Measurements from ENCODE around the gene PROK1. TPM values are rescaled to one million over a fixed set of nuclear protein-coding genes. Genes with fewer than 3 reads are reported as not detected.

The PROK1 gene
- total RNA-seq, 1 experiment from 2014 or later = not detected

DNA sequence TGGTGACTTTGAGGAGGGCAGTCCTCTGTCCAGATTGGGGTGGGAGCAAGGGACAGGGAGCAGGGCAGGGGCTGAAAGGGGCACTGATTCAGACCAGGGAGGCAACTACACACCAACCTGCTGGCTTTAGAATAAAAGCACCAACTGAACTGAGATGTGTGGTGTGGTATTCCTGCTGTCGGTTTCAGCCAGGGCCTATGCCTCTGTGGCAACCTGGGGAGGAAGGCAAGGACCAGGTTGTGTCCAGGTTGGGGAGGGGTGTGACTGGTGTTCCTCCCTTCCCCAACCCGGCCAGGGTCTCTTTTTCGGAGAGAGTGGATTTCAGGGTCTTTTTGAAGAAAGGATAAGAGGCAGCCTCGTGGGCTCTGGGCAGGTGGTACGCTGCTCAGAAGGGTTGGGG is 6.3 kb downstream of the PROK1 start:
- BruUV-seq (replicated peaks) = no TSS peak
- TF ChIP-seq, protein P1, sequence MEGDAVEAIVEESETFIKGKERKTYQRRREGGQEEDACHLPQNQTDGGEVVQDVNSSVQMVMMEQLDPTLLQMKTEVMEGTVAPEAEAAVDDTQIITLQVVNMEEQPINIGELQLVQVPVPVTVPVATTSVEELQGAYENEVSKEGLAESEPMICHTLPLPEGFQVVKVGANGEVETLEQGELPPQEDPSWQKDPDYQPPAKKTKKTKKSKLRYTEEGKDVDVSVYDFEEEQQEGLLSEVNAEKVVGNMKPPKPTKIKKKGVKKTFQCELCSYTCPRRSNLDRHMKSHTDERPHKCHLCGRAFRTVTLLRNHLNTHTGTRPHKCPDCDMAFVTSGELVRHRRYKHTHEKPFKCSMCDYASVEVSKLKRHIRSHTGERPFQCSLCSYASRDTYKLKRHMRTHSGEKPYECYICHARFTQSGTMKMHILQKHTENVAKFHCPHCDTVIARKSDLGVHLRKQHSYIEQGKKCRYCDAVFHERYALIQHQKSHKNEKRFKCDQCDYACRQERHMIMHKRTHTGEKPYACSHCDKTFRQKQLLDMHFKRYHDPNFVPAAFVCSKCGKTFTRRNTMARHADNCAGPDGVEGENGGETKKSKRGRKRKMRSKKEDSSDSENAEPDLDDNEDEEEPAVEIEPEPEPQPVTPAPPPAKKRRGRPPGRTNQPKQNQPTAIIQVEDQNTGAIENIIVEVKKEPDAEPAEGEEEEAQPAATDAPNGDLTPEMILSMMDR (IDR thresholded peaks at IDR 0.05; ENCODE audit: insufficient read depth in 1 of 2, low read depth in 1 of 2, low read length in 1 of 2, severe bottlenecking in 1 of 2, unreplicated experiment in 1 of 2) = no peak
- ChIA-PET CTCF (interaction anchor here (0.6 kb wide), 1 partner anchor 28 kb away, joined by 4 read pairs; no protein-coding TSS in a partner anchor), POLR2A (no interaction called here)
- Mint-ChIP-seq H3K4me3 (ENCODE audit: unreplicated experiment) (no peak overlapping the region), H3K27ac (ENCODE audit: unreplicated experiment) (no peak overlapping the region), H3K36me3 (ENCODE audit: insufficient read depth, unreplicated experiment) (no peaks in the 10 kb centered on the region), H3K27me3 (ENCODE audit: insufficient read depth, unreplicated experiment) (no peaks in the 10 kb centered on the region), H3K4me1 (ENCODE audit: low read depth, unreplicated experiment) (no peaks in the 10 kb centered on the region), H3K9me3 (ENCODE audit: unreplicated experiment) (no peaks in the 10 kb centered on the region)
- intact Hi-C loops (cut with micrococcal nuclease; ENCODE audit: unreplicated experiment) = no loop called here
- H3K27me3 ChIP-seq (replicated peaks; ENCODE audit: control insufficient read depth, insufficient read depth, low read length) = no peaks in the 10 kb centered on the region
- H3K4me1 ChIP-seq = no peaks in the 10 kb centered on the region
- no peak overlapping the region for H3K4me3 ChIP-seq (ENCODE audit: low read depth, low read length)
- H3K9me3 ChIP-seq = no peaks in the 10 kb centered on the region
- DNase-seq = no peak
- no peaks in the 10 kb centered on the region for H3K36me3 ChIP-seq (ENCODE audit: control insufficient read depth, insufficient read depth, low read length)

DNA sequence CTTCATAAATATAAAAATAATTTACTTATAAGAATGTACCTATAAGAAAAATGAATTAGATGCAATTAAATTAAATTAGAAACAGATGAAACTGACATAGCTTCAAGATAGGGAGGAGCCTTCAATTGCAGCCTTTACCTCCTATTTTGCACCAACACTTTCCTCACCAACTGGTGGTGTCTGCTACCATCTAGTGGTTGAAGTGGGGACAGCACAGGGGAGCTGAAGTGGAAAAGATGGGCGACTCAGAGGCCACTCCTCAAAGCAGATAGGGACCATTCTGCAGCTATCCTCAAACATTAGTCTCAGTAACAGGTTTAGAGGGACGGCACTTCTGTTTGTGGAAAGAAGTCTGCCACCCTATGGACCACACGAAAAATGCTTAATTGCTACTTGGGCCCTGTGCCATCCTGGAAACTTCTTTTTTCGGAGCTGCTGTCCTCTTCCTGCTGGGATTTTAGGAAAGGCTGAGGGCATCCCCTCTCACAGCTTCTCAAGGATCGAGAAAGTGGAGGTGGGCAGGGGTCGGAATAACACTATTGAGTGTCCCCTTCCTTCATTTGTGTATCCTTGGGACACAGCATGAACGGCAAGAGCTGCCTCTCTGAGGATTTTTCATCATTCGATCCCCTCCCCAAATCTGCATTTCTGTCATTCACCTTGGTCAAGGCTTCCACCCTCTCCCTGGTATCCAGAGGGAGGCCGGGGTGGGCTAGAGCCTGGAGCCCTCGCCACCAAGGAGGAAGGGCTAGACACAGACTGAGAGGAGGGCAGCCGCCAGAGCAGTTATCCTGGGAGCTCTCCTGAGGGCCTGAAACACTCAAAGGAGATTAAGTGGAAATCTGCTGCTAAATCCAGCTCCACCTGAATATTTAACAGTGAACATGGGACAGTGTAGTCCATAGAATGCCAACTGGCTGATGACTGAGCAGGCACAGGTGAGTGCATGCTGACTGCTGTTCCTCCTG is 9.6 kb downstream of the PROK1 start:
- peaks cover 15% of the 10 kb centered on the region for H3K4me1 Mint-ChIP-seq (ENCODE audit: low read depth, unreplicated experiment)
- intact Hi-C loops (cut with micrococcal nuclease; ENCODE audit: unreplicated experiment) = loop anchor here (1.0 to 10.0 kb wide), 4 partner anchors 48 to 257 kb away; partner anchors contain the start of gene RBM15
- H3K9me3 Mint-ChIP-seq (ENCODE audit: unreplicated experiment) = no peaks in the 10 kb centered on the region
- no peaks in the 10 kb centered on the region for H3K27me3 Mint-ChIP-seq (ENCODE audit: insufficient read depth, unreplicated experiment)
- H3K4me3 ChIP-seq (ENCODE audit: low read depth, low read length) = no peak overlapping the region
- TF ChIP-seq, protein P1 (IDR thresholded peaks at IDR 0.05; ENCODE audit: insufficient read depth in 1 of 2, low read depth in 1 of 2, low read length in 1 of 2, severe bottlenecking in 1 of 2, unreplicated experiment in 1 of 2) = peak; percentile 83 to 85
- no peak overlapping the region for H3K4me3 Mint-ChIP-seq (ENCODE audit: unreplicated experiment)
- H3K9me3 ChIP-seq = no peaks in the 10 kb centered on the region
- no peaks in the 10 kb centered on the region for H3K27me3 ChIP-seq (replicated peaks; ENCODE audit: control insufficient read depth, insufficient read depth, low read length)
- POLR2A ChIA-PET = no interaction called here
- CTCF ChIA-PET = interaction anchor here (0.6 to 2.9 kb wide), 18 partner anchors 14 to 264 kb away, joined by 3 to 51 read pairs (median 6); partner anchors contain the start of genes KCNC4 and RBM15
- no peaks in the 10 kb centered on the region for H3K36me3 Mint-ChIP-seq (ENCODE audit: insufficient read depth, unreplicated experiment)
- peaks cover 25% of the 10 kb centered on the region for H3K4me1 ChIP-seq
- peak; percentile 62 to 83 for DNase-seq
- H3K36me3 ChIP-seq (ENCODE audit: control insufficient read depth, insufficient read depth, low read length) = no peaks in the 10 kb centered on the region
- no TSS peak for BruUV-seq (replicated peaks)
- no peak overlapping the region for H3K27ac Mint-ChIP-seq (ENCODE audit: unreplicated experiment)

- no peak for DNase-seq
- Histone ChIP-seq H3K9me3 (no peaks in the 10 kb centered on the region), H3K4me3 (ENCODE audit: low read depth, low read length) (no peak overlapping the region), H3K27me3 (replicated peaks; ENCODE audit: control insufficient read depth, insufficient read depth, low read length) (no peaks in the 10 kb centered on the region), H3K36me3 (ENCODE audit: control insufficient read depth, insufficient read depth, low read length) (no peaks in the 10 kb centered on the region), H3K4me1 (peaks cover 34% of the 10 kb centered on the region)
- Mint-ChIP-seq H3K27me3 (ENCODE audit: insufficient read depth, unreplicated experiment) (no peaks in the 10 kb centered on the region), H3K27ac (ENCODE audit: unreplicated experiment) (no peak overlapping the region), H3K9me3 (ENCODE audit: unreplicated experiment) (no peaks in the 10 kb centered on the region), H3K4me3 (ENCODE audit: unreplicated experiment) (no peak overlapping the region), H3K36me3 (ENCODE audit: insufficient read depth, unreplicated experiment) (no peaks in the 10 kb centered on the region), H3K4me1 (ENCODE audit: low read depth, unreplicated experiment) (peaks cover 22% of the 10 kb centered on the region)
- POLR2A ChIA-PET = no interaction called here
- TF ChIP-seq, protein P1 (IDR thresholded peaks at IDR 0.05; ENCODE audit: insufficient read depth in 1 of 2, low read depth in 1 of 2, low read length in 1 of 2, severe bottlenecking in 1 of 2, unreplicated experiment in 1 of 2) = no peak
- intact Hi-C loops (cut with micrococcal nuclease; ENCODE audit: unreplicated experiment) = loop anchor here (10.0 kb wide), 1 partner anchor 127 kb away; the partner anchor contains the start of gene RBM15
- CTCF ChIA-PET = interaction anchor here (0.9 kb wide), 1 partner anchor 34 kb away, joined by 4 read pairs; no protein-coding TSS in a partner anchor
- BruUV-seq (replicated peaks) = no TSS peak
These were observed 11.1 kb downstream of the PROK1 start for GRCh38 chr1:110462093-110462492.

Data from Caco-2 (cell line).